Fibroblast of pulmonary artery (primary cell): Measurements from ENCODE around the gene SCP2.
"Not testable (repeated sequence)": the region's sequence is repeated elsewhere in the genome, so short reads cannot be mapped to it uniquely, and the experiment has no call there.

Source experiments
- DNase-seq: peaks from one replicate; pipeline ENCODE4 v3.0.0-alpha.2; 2010; ENCODE audit warnings: low read depth
- H3K4me3 ChIP-seq: replicated peaks from 2 replicates; pipeline ENCODE4 v1.5.1; 2011; ENCODE audit warnings: low read depth, mild to moderate bottlenecking, control low read depth, low read length, moderate library complexity
- TF ChIP-seq, protein P1 (sequence below): IDR thresholded peaks from 2 replicates; pipeline ENCODE4 v1.5.1; 2011; ENCODE audit warnings: mild to moderate bottlenecking, control low read depth, low read length, inconsistent platforms; ENCODE audit errors: missing control alignments

SCP2 gene

GRCh38 chr1:52996653-52997052 is 69.6 kb downstream of the SCP2 start:
- no peak overlapping the region for H3K4me3 ChIP-seq
- TF ChIP-seq, protein P1, sequence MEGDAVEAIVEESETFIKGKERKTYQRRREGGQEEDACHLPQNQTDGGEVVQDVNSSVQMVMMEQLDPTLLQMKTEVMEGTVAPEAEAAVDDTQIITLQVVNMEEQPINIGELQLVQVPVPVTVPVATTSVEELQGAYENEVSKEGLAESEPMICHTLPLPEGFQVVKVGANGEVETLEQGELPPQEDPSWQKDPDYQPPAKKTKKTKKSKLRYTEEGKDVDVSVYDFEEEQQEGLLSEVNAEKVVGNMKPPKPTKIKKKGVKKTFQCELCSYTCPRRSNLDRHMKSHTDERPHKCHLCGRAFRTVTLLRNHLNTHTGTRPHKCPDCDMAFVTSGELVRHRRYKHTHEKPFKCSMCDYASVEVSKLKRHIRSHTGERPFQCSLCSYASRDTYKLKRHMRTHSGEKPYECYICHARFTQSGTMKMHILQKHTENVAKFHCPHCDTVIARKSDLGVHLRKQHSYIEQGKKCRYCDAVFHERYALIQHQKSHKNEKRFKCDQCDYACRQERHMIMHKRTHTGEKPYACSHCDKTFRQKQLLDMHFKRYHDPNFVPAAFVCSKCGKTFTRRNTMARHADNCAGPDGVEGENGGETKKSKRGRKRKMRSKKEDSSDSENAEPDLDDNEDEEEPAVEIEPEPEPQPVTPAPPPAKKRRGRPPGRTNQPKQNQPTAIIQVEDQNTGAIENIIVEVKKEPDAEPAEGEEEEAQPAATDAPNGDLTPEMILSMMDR = no peak
- DNase-seq = peak; percentile 17

DNA sequence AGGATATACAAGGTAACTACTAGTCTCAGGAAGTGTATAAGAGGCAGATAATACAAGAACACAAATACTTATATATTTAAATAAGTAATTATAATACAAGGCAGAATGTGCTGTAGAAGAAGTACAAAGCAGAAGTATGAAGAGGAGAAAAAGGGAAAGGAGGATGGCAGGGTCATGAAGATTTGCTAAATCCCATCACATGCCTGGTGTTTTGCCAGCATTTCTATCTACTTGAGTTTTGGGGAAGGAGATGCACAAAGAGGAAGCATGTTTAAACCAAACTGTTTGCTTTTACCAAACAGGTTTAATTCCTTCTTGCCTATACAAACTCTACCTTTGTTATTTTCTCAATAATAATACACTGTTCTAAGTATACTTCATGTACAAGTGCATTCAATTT is 74.1 kb downstream of the SCP2 start:
- TF ChIP-seq, protein P1 = no peak
- H3K4me3 ChIP-seq = no peak overlapping the region
- DNase-seq = no peak

DNA sequence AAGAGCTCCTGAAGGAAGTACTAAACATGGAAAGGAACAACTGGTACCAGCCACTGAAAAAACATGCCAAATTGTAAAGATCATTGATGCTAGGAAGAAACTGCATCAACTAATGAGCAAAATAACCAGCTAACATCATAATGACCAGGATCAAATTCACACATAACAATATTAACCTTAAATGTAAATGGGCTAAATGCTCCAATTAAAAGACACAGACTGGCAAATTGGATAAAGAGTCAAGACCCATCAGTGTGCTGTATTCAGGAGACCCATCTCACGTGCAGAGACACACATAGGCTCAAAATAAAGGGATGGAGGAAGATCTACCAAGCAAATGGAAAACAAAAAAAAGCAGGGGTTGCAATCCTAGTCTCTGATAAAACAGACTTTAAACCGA is 79.5 kb downstream of the SCP2 start:
- DNase-seq, H3K4me3 ChIP-seq: not testable (repeated sequence)

DNA sequence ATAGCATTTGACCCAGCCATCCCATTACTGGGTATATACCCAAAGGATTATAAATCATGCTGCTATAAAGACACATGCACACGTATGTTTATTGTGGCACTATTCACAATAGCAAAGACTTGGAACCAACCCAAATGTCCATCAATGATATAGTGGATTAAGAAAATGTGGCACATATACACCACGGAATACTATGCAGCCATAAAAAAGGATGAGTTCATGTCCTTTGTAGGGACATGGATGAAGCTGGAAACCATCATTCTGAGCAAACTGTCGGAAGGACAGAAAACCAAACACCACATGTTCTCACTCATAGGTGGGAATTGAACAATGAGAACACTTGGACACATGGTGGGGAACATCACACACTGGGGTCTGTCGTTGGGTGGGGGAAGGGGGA is 83.2 kb downstream of the SCP2 start:
- DNase-seq, H3K4me3 ChIP-seq: not testable (repeated sequence)

GRCh38 chr1:53011175-53011574 is 84.1 kb downstream of the SCP2 start:
- no peak overlapping the region for H3K4me3 ChIP-seq
- DNase-seq = no peak
- TF ChIP-seq, protein P1 = no peak

GRCh38 chr1:53014791-53015507 is 87.9 kb downstream of the SCP2 start:
- peak; percentile 91 for DNase-seq
- peak overlapping the region; percentile 81 for H3K4me3 ChIP-seq
- TF ChIP-seq, protein P1 = no peak

GRCh38 chr1:53015508-53015860 is 88.4 kb downstream of the SCP2 start:
- TF ChIP-seq, protein P1 = no peak
- no peak for DNase-seq
- H3K4me3 ChIP-seq = peak overlapping the region; percentile 81

DNA sequence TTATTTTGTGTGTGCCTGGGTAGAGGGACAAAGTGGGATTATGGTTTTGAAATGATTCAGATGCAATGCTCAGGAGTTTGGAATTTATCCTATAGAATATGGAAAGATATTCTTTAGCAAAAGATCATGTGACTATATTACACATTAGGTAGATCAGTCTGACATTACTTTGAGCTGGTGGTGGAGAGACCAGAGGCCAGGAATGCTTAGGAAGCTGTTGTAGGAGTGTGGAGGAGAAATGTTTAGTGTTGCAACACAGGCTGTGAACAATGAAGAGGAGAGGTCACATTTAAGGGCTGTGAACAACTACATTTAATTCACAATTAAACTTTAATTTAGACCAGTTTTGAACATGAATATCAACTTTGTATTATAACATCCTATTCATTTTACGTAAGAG is 89.6 kb downstream of the SCP2 start:
- H3K4me3 ChIP-seq = peak overlapping the region; percentile 81
- TF ChIP-seq, protein P1 = no peak
- peak; percentile 75 for DNase-seq
